Jurkat, Clone E6-1 (cell line): Measurements from ENCODE around the gene EIF2AK3.

ENCODE experiments used
- DNase-seq: peaks from one replicate; pipeline ENCODE4 v3.0.0-alpha.2; 2011; ENCODE audit warnings: low read depth, low spot score
- H3K4me3 ChIP-seq: 2 replicates; pipeline ENCODE4 v1.5.1; 2011; ENCODE audit warnings: mild to moderate bottlenecking, low read length, control low read depth, moderate library complexity

The EIF2AK3 gene

DNA sequence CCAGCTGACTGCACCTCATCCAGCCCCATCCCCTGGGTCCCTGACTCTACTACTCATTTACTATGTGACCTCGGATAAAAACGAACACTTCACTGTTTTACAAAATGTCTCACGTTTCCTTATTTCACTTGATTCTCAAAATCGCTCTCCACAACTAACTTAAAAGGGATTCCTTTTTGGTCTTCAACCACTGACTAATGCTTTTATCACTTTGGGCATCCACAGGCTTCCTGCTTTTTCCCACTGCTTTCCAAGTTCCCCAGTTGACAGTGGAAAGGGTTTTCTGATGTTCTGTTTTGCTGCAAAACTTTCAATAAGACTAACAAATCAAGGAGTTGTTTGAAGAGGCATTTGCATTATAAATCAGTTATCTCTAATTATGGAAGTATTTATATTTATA lies 24.1 kb downstream of the EIF2AK3 start:
- no peak overlapping the region for H3K4me3 ChIP-seq

DNA sequence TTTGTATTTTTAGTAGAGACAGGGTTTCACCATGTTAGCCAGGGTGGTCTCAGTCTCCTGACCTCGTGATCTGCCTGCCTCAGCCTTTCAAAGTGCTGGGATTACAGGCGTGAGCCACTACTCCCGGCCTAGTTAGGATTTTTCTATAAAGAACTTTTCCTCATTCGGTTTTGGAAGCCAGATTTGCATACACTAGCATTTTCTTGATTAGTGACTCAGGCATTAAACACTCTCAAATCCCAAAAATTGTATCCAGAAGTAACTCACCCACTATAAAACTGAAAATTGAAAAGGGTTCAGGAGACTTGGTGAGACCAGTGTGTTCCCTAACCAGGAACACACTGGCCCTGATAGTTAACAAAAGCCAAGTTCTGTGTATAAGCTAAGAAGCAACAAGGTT lies 25.2 kb downstream of the EIF2AK3 start:
- no peak for DNase-seq
- no peak overlapping the region for H3K4me3 ChIP-seq

More for the DNA sequence above, 24.1 kb downstream of the EIF2AK3 start:
- no peak for DNase-seq

DNA sequence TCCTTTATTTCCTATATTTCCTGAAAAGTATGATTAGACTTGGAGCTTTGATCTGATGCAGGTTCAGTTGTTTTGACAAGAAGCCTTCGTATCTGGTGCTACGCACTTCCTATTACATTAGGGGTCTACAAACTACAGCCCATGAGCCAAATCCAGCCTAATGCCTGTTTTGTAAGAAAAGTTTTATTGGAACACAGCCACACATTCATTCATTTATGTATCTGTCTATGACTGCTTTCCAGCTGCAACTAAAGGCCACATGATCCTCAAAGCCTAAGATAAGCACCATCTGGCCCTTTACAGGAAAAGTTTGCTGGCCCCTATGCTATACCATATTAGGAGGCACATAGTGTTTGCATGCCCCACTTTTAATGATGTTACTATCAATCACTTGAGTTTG lies 26.0 kb downstream of the EIF2AK3 start:
- no peak overlapping the region for H3K4me3 ChIP-seq
- no peak for DNase-seq

DNA sequence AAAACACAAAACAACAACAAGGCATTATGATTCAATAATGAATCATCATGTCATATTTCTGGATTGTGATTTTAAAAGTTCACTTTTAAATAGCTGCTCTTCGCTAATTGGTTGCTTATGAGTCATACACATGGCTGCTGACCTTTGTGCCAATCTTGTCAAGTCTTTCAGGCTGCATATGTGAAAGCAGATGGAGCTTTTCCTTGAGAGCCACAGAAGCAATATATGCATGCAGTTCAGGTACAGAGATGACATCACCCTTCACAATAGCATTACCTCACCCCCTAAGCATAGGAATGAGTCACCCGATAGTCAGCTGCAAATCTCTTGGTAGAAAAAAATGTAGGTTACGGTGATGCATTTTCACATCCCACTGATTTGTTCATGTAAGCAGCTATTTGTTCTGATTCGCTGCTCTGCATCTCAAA lies 27.2 kb downstream of the EIF2AK3 start:
- no peak overlapping the region for H3K4me3 ChIP-seq
- no peak for DNase-seq

- no peak for DNase-seq
- no peak overlapping the region for H3K4me3 ChIP-seq
These were observed 27.7 kb downstream of the EIF2AK3 start for GRCh38 chr2:88599527-88599926.

- no peak for DNase-seq
- no peak overlapping the region for H3K4me3 ChIP-seq
These were observed 30.1 kb downstream of the EIF2AK3 start for GRCh38 chr2:88597168-88597567.

DNA sequence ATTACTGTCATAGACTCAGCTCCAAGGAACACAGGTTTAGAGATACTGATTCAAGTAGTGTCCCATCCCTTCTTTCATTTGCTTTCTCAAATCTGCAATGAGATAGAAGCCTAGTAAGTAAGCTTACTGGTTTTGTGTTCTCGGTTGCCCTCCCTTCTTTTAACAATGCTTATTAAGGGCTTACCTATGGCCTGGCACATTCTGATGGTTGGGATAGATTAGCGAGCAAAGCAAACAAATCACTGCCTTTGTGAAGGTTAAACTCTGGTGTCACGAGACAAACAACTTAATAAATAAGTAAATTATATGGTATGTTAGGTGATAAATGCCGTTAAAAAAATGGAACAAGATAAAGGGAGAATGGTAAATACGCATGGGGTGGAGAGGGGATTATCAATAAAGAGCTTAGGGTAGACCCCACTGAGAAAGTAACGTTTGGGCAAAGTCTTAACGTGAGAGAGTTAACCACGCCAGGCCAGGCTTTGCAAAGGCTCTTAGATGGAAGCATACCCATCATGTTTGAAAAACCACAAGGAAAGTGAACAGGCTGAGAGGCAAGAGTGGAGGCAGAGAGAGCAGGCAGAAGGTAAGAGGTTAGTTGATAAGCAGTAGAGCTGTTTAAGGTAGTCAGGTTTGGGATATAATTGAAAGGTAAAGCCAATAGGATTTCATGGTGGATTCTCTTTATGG lies 31.0 kb downstream of the EIF2AK3 start:
- no peak overlapping the region for H3K4me3 ChIP-seq
- DNase-seq, result no peak

DNA sequence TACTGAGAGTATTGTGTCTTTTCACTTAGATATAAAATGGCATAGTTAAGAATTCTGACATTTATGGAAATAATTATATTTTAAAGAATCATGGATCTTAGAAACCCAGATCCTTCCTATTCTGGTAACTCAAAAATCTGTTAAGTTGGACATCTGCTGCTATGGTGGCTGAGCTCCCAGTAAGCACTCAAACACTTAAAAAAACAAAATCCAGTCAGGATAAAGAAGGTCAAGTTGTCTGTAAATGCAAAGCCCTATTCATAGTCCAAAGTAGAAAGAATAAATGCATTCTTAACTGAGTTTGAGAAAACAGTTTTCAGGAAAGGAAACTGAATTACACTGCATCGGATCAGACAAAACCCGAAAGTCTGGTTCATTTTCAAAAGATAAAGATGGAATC lies 35.6 kb downstream of the EIF2AK3 start:
- no peak for DNase-seq
- no peak overlapping the region for H3K4me3 ChIP-seq

DNA sequence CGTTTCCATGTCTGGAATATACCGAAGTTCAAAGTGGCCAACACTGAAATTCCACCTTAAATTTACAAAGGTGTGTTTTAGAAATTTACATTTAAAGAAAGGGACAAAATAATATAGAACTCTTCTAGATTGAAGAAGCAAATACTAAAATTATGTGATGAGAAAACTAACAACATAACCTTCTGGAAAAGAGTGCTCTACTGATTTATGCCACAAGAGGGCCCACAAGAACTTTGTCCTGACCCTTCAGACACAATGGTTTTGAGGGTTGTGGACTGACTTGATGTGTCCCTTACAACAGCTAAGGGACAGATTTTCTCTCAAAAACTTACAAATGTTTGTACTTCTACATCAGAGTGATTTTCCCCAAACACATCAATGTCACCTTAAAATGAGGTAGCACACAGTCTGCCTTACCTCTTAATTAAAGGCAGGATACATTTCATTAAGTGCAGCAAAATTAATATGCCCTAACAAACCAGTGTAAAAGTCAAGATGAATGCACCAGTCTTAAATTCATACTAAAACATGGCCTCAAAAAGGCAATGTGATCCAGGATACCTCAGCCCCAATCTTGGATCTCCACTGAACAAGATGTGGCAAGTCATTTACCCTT lies 36.2 kb downstream of the EIF2AK3 start:
- DNase-seq, result peak; percentile 41
- H3K4me3 ChIP-seq, result no peak overlapping the region

GRCh38 chr2:88585969-88586368 lies 41.3 kb downstream of the EIF2AK3 start:
- DNase-seq, result no peak

GRCh38 chr2:88582030-88582429 lies 45.2 kb downstream of the EIF2AK3 start:
- DNase-seq, result no peak
- H3K4me3 ChIP-seq, result no peak overlapping the region

More at GRCh38 chr2:88585969-88586368, 41.3 kb downstream of the EIF2AK3 start:
- H3K4me3 ChIP-seq, result no peak overlapping the region

DNA sequence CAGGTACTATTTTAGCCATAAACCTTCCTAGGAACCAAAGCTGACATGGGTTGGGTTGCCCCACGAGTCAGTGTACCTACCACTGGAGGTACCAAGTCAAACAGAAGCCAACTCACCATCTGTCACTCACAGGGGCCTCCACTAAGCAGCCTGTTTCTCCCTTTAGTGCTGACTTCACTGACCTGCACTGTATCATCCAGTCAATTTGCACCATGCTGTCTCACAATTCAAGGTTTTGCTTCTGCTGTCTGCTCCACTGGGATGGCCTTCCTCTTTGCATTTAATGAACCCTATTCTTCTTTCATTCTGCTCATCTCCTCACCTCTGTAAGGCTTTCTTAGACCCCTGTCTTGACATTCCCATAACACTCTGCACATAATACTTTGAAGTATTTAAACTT lies 47.2 kb downstream of the EIF2AK3 start:
- DNase-seq, result no peak
- no peak overlapping the region for H3K4me3 ChIP-seq

DNA sequence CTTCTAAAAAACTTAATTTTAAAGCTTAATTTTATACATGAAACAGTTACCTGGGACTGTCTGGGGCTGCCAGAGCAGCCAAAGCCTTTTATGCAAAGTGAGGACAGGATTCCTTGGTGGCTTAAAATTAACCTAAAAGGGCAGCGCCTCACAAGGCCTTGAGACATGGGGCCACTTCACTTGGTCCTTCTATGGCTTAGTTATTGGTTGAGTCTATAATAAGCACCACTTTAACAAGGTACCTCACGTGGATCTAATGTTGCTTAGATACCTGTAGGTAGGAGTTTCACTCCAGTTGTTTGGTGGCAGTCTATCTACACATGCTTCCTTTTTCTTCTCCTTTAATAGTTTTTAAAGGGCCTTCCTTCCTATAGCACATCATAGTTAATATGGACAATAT lies 51.6 kb downstream of the EIF2AK3 start:
- no peak for DNase-seq
- H3K4me3 ChIP-seq, result no peak overlapping the region

- no peak overlapping the region for H3K4me3 ChIP-seq
- DNase-seq, result no peak
These were observed 52.2 kb downstream of the EIF2AK3 start for GRCh38 chr2:88575051-88575450.

GRCh38 chr2:88574445-88574844 lies 52.8 kb downstream of the EIF2AK3 start:
- H3K4me3 ChIP-seq, result no peak overlapping the region
- DNase-seq, result no peak

GRCh38 chr2:88568179-88568578 lies 59.1 kb downstream of the EIF2AK3 start:
- H3K4me3 ChIP-seq, result no peak overlapping the region
- no peak for DNase-seq

DNA sequence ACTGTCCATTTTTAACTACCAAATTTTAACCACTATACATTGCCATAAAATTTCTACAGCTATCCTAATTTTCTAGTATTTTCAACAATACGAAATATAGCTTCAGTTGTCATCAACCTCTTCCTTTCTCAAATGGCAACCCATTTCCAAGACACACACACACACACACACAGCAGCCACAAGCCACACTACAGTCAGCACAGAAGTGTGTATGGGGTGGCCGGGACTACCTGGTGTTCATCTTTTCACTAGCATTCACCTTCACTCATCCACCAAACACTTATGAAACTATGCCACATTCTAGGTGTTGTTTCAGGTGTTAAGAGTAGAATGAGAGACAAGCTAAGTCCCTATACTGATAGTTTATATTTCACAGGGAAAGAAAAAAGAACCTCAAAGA lies 62.9 kb downstream of the EIF2AK3 start:
- no peak for DNase-seq
- H3K4me3 ChIP-seq, result no peak overlapping the region

- no peak overlapping the region for H3K4me3 ChIP-seq
- no peak for DNase-seq
These were observed 64.1 kb downstream of the EIF2AK3 start for GRCh38 chr2:88563129-88563528.

- DNase-seq, result no peak
These were observed 65.4 kb downstream of the EIF2AK3 start for GRCh38 chr2:88561646-88562388.

DNA sequence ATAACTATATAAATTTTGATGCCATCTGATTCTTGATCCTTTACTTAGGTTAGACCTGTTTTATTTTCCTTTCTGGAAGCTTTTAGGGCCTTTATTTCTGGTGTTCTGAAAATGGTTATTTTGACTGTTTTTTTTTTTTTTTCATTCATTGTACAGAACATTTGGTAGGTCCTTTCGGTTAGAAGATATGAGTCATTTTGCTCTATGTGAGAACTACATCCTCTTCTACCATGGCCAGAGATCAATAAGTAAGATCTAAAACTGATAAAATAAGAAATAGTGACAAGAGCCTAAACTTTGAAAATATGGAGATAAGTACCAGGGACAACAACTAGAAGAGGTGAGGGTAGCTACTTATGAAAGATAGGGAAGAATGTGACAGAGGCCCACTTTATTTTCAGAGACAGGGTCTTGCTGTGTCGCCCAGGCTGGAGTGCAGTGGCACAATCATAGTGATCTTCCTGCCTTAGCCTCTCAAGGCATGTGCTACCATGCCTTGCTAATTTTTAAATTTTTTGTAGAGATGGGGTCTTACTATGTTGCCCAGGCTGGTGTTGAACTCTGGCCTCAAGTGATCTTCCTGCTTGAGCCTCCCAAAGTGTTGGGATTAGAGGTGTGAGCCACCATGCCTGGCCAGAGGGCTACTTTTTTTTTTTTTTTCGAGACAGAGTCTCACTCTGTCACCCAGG lies 66.5 kb downstream of the EIF2AK3 start:
- H3K4me3 ChIP-seq, result no peak overlapping the region
- no peak for DNase-seq

More at GRCh38 chr2:88561646-88562388, 65.4 kb downstream of the EIF2AK3 start:
- H3K4me3 ChIP-seq, result no peak overlapping the region
